IMR-90 (cell line): ENCODE measurements around the gene SCML2.

Experiments
- CEBPB ChIP-seq: IDR thresholded peaks from 2 replicates; pipeline ENCODE4 v1.6.1; 2012; ENCODE audit warnings: low read depth, low read length, improper control_type of control experiment
- POLR2A ChIP-seq: IDR thresholded peaks from 2 replicates; pipeline ENCODE4 v1.6.1; 2012; ENCODE audit warnings: mild to moderate bottlenecking, low read depth, low read length
- RAD21 ChIP-seq: IDR thresholded peaks from 2 replicates; pipeline ENCODE4 v1.6.1; 2012; ENCODE audit warnings: low read length, improper control_type of control experiment
- SMC3 ChIP-seq: fragments of 150-350 bp; IDR thresholded peaks from 2 replicates; pipeline ENCODE4 v1.6.1; 2016; ENCODE audit warnings: low read depth, mild to moderate bottlenecking, antibody characterized with exemption, low read length, moderate library complexity
- TF ChIP-seq, protein P1 (sequence below): conservative IDR thresholded peaks from 2 replicates; pipeline ENCODE4 v1.5.1; 2012; ENCODE audit warnings: mild to moderate bottlenecking, low read depth, low read length, improper control_type of control experiment

DNA sequence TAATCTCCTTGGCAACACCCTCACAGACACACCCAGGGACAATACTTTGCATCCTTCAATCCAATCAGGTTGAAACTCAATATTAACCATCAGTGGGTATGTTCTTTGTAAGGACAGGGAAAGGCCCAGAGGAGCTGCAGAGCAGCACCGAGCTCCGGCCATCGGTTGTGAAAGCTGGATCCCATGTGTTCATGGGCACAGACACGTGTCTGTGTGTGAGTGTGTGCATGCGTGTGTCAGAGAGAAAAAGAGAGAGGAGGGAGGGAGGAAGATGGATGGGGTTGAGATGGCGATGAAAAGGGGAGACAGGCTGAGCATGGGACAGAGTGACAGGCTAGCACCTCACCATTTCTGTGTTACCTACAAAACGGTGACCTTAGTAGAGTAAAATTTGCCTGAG is 127.0 kb downstream of the SCML2 start:
- TF ChIP-seq POLR2A (no peak), CEBPB (no peak), RAD21 (no peak), SMC3 (no peak)
- TF ChIP-seq, protein P1, sequence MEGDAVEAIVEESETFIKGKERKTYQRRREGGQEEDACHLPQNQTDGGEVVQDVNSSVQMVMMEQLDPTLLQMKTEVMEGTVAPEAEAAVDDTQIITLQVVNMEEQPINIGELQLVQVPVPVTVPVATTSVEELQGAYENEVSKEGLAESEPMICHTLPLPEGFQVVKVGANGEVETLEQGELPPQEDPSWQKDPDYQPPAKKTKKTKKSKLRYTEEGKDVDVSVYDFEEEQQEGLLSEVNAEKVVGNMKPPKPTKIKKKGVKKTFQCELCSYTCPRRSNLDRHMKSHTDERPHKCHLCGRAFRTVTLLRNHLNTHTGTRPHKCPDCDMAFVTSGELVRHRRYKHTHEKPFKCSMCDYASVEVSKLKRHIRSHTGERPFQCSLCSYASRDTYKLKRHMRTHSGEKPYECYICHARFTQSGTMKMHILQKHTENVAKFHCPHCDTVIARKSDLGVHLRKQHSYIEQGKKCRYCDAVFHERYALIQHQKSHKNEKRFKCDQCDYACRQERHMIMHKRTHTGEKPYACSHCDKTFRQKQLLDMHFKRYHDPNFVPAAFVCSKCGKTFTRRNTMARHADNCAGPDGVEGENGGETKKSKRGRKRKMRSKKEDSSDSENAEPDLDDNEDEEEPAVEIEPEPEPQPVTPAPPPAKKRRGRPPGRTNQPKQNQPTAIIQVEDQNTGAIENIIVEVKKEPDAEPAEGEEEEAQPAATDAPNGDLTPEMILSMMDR = no peak
